ENCODE results near the gene ITFG1.
"Not testable (repeated sequence)": the region's sequence is repeated elsewhere in the genome, so short reads cannot be mapped to it uniquely, and the experiment has no call there.

ITFG1 gene

GRCh38 chr16:47473004-47473403 is 12.1 kb upstream of the ITFG1 start:
- DNase-seq (ENCODE audit: low read depth) = not testable (repeated sequence)

- no peak for DNase-seq (ENCODE audit: low read depth)
Measured at GRCh38 chr16:47470810-47471209, 9.9 kb upstream of the ITFG1 start.

GRCh38 chr16:47470211-47470610 is 9.3 kb upstream of the ITFG1 start:
- DNase-seq (ENCODE audit: low read depth) = no peak

DNA sequence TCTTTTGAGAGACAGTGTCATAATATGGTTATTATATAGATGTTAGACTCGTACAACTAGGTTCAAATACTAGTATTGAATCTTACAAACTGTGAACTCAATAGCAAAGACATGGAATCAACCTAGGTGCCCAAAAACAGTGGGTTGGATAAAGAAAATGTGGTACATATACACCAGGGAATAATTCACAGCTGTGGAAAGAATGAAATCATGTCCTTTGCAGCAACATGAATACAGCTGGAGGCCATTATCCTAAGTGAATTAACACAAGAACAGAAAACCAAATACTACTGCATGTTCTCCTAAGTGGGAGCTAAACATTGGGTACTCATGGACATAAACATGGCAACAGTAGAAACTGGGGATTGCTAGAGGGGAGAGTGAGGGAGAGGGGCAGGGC is 8.4 kb upstream of the ITFG1 start:
- DNase-seq (ENCODE audit: low read depth) = no peak

DNA sequence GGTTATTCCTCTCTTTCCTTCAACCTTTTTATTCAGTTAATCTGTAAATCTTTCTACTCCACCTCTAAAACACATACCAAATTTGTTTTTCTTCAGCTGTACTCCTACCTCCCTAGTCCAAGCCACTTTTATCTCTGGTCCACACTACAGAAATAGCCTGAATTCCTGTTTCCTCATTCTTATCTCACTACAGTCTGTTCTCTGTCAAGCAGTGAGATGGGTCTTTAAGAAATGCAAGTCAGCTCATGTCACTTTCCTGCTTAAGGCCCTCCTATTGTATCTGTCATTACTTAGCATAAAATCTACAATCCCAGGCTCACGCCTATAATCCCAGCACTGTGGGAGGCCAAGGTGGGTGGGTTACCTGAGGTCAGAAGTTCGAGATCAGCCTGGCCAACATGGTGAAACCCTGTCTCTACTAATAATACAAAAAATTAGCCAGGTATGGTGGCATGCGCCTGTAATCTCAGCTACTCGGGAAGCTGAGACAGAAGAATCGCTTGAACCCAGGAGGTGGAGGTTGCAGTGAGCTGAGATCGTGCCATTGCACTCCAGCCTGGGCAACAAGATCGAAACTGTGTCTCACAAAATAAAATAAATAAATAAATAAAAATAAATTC is 7.3 kb upstream of the ITFG1 start:
- DNase-seq (ENCODE audit: low read depth) = not testable (repeated sequence)

GRCh38 chr16:47467501-47467900 is 6.6 kb upstream of the ITFG1 start:
- no peak for DNase-seq (ENCODE audit: low read depth)

- no peak for DNase-seq (ENCODE audit: low read depth)
Measured at GRCh38 chr16:47465919-47466630, 5.2 kb upstream of the ITFG1 start.

DNA sequence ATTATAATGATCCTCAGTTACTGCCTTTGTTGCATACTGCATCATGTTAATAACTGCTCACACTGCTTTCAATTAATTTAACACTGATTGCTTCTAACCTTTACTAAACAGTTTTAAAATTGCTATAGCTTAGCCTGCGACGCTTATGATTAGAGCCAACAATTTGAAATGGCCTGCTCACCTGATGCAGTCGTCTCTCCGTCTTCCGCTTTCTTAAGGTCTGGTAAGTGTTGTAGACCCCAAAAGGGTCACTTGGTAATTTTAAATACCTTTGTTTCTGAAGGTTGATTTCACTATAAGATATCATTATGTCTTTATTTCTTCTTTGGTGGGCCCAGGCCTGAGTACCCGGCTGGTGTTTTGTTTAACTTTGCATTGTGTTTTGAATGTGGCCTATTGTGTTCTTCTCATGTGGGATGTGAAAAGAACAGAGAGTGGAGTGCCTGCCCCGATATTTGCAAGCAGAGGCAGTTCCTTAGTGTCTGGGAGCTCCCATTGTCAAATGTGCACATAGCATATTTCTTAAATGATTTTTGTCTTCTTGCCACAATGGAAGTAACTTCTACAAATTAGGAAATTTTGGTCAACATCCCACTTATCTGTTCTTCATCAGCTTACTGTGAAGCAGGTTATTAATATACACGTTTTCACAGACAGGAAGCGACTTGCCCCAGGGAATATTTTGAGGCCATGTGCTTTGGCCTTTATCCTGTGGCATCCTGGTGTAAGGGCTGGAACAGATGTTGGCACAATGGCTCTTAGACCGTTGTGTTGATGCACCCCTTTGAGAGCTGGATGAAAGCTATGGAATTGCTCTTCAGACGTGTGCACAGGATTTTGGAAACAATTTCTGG is 3.1 kb upstream of the ITFG1 start:
- no peak for DNase-seq (ENCODE audit: low read depth)

GRCh38 chr16:47461598-47462266 is 869 bp upstream of the ITFG1 start:
- DNase-seq (ENCODE audit: low read depth) = peak; percentile 36

- no peak for DNase-seq (ENCODE audit: low read depth)
Measured at GRCh38 chr16:47460359-47460710, 528 bp downstream of the ITFG1 start.

DNA sequence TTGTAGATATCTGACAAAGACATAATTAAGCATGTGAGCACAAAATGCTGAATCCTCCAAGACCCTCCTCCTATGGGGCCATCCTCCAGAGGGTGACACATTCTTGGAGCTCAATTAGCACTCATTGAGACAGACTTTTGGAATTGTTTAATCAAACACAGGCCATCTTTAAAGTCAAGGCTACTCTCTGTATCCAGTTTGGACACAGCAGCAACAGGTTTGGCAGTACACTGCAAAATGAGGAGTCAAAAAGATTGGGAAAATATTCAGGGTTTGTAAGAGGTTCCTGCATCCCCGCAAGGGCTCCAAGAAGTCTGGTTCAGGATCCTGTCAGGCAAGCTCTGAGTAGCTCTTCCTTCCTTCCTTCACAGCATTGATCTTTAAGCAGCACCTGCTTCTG is 1.3 kb downstream of the ITFG1 start:
- DNase-seq (ENCODE audit: low read depth) = no peak

GRCh38 chr16:47458331-47458730 is 2.5 kb downstream of the ITFG1 start:
- DNase-seq (ENCODE audit: low read depth) = no peak

GRCh38 chr16:47449788-47450187 is 11.1 kb downstream of the ITFG1 start:
- no peak for DNase-seq (ENCODE audit: low read depth)

- DNase-seq (ENCODE audit: low read depth) = no peak
Measured at GRCh38 chr16:47448830-47449575, 11.9 kb downstream of the ITFG1 start.

- no peak for DNase-seq (ENCODE audit: low read depth)
Measured at GRCh38 chr16:47446431-47446830, 14.4 kb downstream of the ITFG1 start.

DNA sequence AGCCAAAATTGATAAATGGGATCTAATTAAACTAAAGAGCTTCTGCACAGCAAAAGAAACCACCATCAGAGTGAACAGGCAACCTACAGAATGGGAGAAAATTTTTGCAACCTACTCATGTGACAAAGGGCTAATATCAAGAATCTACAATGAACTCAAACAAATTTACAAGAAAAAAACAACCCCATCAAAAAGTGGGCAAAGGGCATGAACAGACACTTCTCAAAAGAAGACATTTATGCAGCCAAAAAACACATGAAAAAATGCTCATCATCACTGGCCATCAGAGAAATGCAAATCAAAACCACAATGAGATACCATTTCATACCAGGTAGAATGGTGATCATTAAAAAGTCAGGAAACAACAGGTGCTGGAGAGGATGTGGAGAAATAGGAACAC is 18.0 kb downstream of the ITFG1 start:
- not testable (repeated sequence) for DNase-seq (ENCODE audit: low read depth)

DNA sequence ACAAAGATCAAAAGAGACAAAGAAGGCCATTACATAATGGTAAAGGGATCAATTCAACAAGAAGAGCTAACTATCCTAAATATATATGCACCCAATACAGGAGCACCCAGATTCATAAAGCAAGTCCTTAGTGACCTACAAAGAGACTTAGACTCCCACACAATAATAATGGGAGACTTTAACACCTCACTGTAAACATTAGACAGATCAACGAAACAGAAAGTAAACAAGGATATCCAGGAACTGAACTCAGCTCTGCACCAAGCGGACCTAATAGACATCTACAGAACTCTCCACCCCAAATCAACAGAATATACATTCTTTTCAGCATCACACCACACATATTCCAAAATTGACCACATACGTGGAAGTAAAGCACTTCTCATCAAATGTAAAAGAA is 20.8 kb downstream of the ITFG1 start:
- not testable (repeated sequence) for DNase-seq (ENCODE audit: low read depth)

- not testable (repeated sequence) for DNase-seq (ENCODE audit: low read depth)
Measured at GRCh38 chr16:47434274-47434673, 26.6 kb downstream of the ITFG1 start.

- peak; percentile 4 for DNase-seq (ENCODE audit: low read depth)
Measured at GRCh38 chr16:47431960-47432359, 28.9 kb downstream of the ITFG1 start.

DNA sequence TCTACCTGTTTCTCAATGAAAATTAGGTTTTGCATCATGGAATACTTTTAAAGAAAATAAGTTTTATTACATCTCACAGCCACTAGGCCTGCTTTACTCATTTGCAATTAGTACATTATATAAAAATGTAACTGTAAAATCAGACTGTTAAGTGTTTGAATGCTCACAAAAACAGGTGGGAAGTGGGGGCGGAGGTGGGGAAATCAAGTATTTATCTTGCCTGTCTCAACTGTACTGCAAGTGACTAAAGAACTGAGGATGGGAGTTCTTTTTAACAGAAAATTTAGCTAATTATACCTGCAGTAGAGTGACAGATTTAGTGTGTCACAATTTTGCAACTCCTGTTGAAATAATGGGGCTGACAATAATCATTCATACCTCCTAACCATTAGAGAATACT is 34.1 kb downstream of the ITFG1 start:
- no peak for DNase-seq (ENCODE audit: low read depth)

DNA sequence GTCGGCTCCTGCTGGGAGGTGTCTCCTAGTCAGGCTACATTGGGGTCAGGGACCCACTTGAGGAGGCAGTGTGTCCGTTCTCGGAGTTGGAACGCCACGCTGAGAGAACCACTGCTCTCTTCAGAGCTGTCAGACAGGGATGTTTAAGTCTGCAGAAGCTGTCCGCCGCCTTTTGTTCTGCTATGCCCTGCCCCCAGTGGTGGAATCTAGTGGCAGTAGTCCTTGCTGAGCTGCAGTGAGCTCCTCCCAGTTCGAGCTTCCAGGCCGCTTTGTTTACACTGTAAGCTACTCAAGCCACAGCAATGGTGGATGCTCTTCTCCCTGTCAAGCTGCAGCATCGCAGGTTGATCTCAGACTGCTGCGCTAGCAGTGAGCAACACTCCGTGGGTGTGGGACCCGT is 36.0 kb downstream of the ITFG1 start:
- no peak for DNase-seq (ENCODE audit: low read depth)

GRCh38 chr16:47416869-47417268 is 44.0 kb downstream of the ITFG1 start:
- no peak for DNase-seq (ENCODE audit: low read depth)

All from stromal cell of bone marrow (primary cell).